Activated CD4-positive, alpha-beta memory T cell treated with anti-CD3 and anti-CD28 coated beads, Interleukin-2, amount 10 ng/mL, durations not matched to agents 7 days and 5 days (primary cell): ENCODE data around the gene SLC38A5. TPM values are rescaled to one million over a fixed set of nuclear protein-coding genes. Genes with fewer than 3 reads are reported as not detected.

Experiments used
- CTCF ChIA-PET: fragments of 350-600 bp; sonication (Branson Sonifier 250); formaldehyde crosslinking; loops from one replicate; lab custom pipeline; 2021; ENCODE audit warnings: antibody characterized with exemption, inconsistent platforms; lab: Charles Lee
- POLR2A ChIA-PET: fragments of 350-600 bp; sonication (Branson Sonifier 250); formaldehyde crosslinking; loops from one replicate; lab custom pipeline; 2021; ENCODE audit warnings: antibody characterized with exemption; lab: Charles Lee
- DNase-seq: peaks from one replicate; pipeline ENCODE4 v3.0.0-alpha.2; 2020
- H3K27ac Mint-ChIP-seq: one replicate; pipeline ENCODE4 v1.8.0; 2021; ENCODE audit warnings: mild to moderate bottlenecking, mixed read lengths
- H3K27me3 Mint-ChIP-seq: one replicate; pipeline ENCODE4 v1.8.0; 2021; ENCODE audit warnings: mixed read lengths
- H3K36me3 Mint-ChIP-seq: one replicate; pipeline ENCODE4 v1.8.0; 2021; ENCODE audit warnings: low read depth, mixed read lengths
- H3K4me1 Mint-ChIP-seq: one replicate; pipeline ENCODE4 v1.8.0; 2021; ENCODE audit warnings: mixed read lengths
- H3K4me3 Mint-ChIP-seq: one replicate; pipeline ENCODE4 v1.8.0; 2021; ENCODE audit warnings: mild to moderate bottlenecking, mixed read lengths
- H3K9me3 Mint-ChIP-seq: one replicate; pipeline ENCODE4 v1.8.0; 2021; ENCODE audit warnings: mixed read lengths
- total RNA-seq, 2 experiments: library from RNA; stranded (reverse); gene quantifications; one replicate each; pipeline ENCODE4 v1.2.3, GENCODE V29; 2021

SLC38A5 gene
- total RNA-seq, 2 experiments from 2014 or later = 76.4 to 82.4 TPM

DNA sequence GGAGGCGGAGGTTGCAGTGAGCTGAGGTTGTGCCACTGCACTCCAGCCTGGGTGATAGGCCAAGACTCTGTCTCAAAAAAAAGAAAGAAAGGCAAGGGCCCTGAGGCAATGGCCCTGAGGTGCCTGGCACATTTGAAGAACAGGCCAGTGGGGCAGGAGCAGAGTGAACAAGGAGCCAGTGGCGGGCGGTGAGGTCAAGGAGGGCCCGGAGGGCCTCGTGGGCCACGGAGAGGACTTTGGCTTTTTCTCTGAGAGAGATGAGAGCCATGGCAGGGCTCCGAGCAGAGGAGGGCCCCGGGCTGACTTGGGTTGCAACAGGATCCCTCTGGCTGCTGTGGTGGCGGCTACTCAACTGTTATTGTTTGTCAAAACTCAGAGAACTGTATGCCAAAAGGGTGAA lies 19.2 kb upstream of the SLC38A5 start:
- ChIA-PET POLR2A (no interaction called here), CTCF (no interaction called here)
- H3K4me1 Mint-ChIP-seq = no peaks in the 10 kb centered on the region
- no peak overlapping the region for H3K27ac Mint-ChIP-seq
- DNase-seq = no peak
- H3K4me3 Mint-ChIP-seq = no peak overlapping the region
- no peaks in the 10 kb centered on the region for H3K27me3 Mint-ChIP-seq
- peaks cover 3% of the 10 kb centered on the region for H3K36me3 Mint-ChIP-seq
- no peaks in the 10 kb centered on the region for H3K9me3 Mint-ChIP-seq

DNA sequence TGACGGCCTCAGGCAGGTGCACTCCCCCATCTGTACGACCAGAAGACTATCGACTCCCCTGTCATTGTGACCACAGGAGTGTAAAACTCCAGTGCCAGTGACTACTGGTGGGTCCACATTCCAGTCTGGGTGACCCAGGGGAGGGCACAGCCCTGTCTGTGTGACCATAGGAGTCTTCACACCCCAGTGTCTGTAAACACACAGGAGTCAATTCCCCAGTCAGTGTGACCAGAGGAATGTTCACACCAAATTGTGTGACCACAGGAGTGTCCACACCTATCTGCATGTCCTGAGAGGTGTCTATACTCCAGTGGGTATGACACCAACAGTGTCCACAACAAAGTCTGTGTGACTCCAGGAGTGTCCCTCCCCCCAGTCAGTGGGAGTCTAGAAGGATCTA lies 18.0 kb upstream of the SLC38A5 start:
- peaks cover 6% of the 10 kb centered on the region for H3K36me3 Mint-ChIP-seq
- H3K27me3 Mint-ChIP-seq = no peaks in the 10 kb centered on the region
- no peak overlapping the region for H3K27ac Mint-ChIP-seq
- POLR2A ChIA-PET = no interaction called here
- no peaks in the 10 kb centered on the region for H3K4me1 Mint-ChIP-seq
- no peak overlapping the region for H3K4me3 Mint-ChIP-seq
- no peak for DNase-seq
- CTCF ChIA-PET = no interaction called here
- H3K9me3 Mint-ChIP-seq = no peaks in the 10 kb centered on the region

DNA sequence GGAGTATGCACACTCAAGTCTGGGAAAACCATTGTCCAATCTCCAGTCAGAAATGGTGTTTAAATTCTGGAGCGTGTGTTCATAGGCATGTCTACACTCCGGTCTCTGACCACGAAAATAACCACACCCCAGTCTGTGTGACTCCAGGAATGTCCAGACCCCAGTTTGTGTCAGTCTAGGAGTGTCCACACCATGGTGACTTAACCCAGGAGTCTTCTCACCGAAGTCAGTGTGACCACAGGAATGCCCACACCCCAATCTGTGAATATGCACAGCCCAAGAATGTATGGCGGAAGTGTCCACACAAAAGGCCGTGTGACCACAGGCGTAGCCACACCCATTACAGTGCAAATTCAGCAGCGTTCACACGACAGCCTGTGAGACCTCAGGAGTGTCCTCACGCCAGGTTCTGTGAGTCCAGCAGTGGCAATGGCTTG lies 17.3 kb upstream of the SLC38A5 start:
- Mint-ChIP-seq H3K27ac (no peak overlapping the region), H3K4me1 (no peaks in the 10 kb centered on the region), H3K27me3 (no peaks in the 10 kb centered on the region), H3K4me3 (no peak overlapping the region), H3K36me3 (peaks cover 13% of the 10 kb centered on the region), H3K9me3 (no peaks in the 10 kb centered on the region)
- ChIA-PET POLR2A (no interaction called here), CTCF (no interaction called here)
- DNase-seq = no peak

DNA sequence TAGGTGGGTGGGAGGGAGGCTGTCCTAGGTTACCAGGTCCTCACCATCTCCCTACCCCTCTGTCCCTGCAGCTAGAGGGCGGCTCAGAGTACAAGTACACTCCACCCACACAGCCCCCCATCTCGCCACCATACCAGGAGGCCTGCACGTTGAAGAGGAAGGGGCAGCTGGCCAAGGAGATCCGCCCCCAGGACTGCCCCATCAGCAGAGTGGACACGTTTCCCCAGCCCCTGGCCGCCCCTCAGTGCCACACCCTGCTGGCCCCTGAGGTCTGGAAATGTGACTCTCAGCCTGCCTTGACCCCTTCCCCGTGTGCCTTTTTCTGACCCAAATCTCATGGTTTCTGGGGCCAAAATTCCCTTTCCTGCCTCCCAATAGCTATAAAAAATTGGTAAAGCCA lies 12.5 kb upstream of the SLC38A5 start:
- no peak overlapping the region for H3K27ac Mint-ChIP-seq
- no peaks in the 10 kb centered on the region for H3K27me3 Mint-ChIP-seq
- no peak overlapping the region for H3K4me3 Mint-ChIP-seq
- DNase-seq = no peak
- ChIA-PET POLR2A (interaction anchor here (1.3 kb wide), 1 partner anchor 40 kb away, joined by 3 read pairs; no protein-coding TSS in a partner anchor), CTCF (no interaction called here)
- peaks cover 45% of the 10 kb centered on the region for H3K36me3 Mint-ChIP-seq
- H3K4me1 Mint-ChIP-seq = peaks cover 16% of the 10 kb centered on the region
- H3K9me3 Mint-ChIP-seq = no peaks in the 10 kb centered on the region

DNA sequence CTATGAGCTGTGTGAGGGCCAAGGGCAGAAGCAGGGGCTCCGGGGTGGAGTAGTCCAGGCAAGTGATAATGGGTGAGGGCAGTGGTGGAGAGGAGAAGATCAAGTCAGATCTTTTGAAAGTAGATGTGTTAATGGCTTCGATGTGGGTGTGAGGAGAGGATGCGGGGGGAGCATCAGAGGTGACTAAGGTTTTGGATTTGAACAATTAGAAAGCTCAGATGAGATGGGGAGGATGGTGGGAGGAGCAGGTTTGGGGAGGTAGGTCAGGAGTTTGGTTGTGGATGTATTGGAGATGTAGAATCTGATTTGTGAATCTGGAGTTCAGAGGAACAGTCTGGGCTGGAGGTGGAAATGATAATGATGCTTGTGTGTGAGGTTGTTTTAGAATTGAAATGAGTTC lies 10.5 kb upstream of the SLC38A5 start:
- CTCF ChIA-PET = no interaction called here
- H3K27me3 Mint-ChIP-seq = no peaks in the 10 kb centered on the region
- DNase-seq = no peak
- POLR2A ChIA-PET = no interaction called here
- H3K9me3 Mint-ChIP-seq = no peaks in the 10 kb centered on the region
- H3K27ac Mint-ChIP-seq = no peak overlapping the region
- H3K4me1 Mint-ChIP-seq = peaks cover 25% of the 10 kb centered on the region
- no peak overlapping the region for H3K4me3 Mint-ChIP-seq
- H3K36me3 Mint-ChIP-seq = peaks cover 50% of the 10 kb centered on the region

DNA sequence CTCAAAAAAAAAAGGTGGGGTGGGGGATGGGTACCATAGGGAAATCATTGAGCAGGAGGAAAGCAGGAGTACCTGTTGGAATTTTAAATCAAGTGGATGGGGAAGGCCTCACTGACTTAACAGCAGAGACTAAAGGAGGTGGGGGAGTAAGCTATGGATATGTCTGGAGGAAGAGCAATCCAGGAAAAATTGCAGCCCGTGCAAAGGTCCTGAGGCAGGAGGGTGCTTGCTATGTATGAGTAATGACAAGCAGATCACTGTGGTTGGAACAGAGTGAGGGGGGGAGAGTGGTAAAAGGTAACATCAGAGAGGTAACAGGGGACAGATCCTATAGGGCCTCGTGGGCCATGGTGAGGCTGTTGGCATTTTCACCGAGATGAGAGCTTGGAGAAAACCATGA lies 10.1 kb upstream of the SLC38A5 start:
- H3K9me3 Mint-ChIP-seq = no peaks in the 10 kb centered on the region
- no peak for DNase-seq
- ChIA-PET CTCF (no interaction called here), POLR2A (no interaction called here)
- H3K27me3 Mint-ChIP-seq = no peaks in the 10 kb centered on the region
- H3K36me3 Mint-ChIP-seq = peaks cover 50% of the 10 kb centered on the region
- no peak overlapping the region for H3K27ac Mint-ChIP-seq
- H3K4me1 Mint-ChIP-seq = peaks cover 26% of the 10 kb centered on the region
- no peak overlapping the region for H3K4me3 Mint-ChIP-seq

DNA sequence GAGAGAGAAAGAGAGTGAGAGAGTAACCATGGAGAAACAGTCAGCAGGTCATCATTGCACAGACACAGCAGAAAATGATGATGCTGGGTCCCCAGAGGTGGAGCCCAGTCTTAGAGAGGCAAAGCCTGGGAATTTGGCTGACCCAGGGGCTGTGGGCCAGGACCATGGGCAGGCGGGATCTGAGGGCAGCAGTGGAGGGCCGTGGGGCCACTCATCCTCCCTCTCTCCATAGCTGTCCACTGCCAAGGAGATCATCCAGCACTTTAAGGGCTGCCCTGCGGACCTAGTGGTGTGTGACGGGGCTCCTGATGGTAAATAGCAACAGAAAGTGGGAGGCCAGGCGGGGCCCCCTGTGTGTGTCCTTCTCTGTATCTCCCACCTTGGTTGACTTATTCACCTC lies 8.7 kb upstream of the SLC38A5 start:
- no peaks in the 10 kb centered on the region for H3K9me3 Mint-ChIP-seq
- H3K27me3 Mint-ChIP-seq = no peaks in the 10 kb centered on the region
- H3K36me3 Mint-ChIP-seq = peaks cover 50% of the 10 kb centered on the region
- H3K4me1 Mint-ChIP-seq = peaks cover 37% of the 10 kb centered on the region
- peak overlapping the region; percentile 26 for H3K27ac Mint-ChIP-seq
- CTCF ChIA-PET = no interaction called here
- POLR2A ChIA-PET = interaction anchor here (0.6 to 1.5 kb wide), 2 partner anchors 10 to 92 kb away, joined by 3 to 5 read pairs; no protein-coding TSS in a partner anchor
- DNase-seq = no peak
- H3K4me3 Mint-ChIP-seq = no peak overlapping the region

DNA sequence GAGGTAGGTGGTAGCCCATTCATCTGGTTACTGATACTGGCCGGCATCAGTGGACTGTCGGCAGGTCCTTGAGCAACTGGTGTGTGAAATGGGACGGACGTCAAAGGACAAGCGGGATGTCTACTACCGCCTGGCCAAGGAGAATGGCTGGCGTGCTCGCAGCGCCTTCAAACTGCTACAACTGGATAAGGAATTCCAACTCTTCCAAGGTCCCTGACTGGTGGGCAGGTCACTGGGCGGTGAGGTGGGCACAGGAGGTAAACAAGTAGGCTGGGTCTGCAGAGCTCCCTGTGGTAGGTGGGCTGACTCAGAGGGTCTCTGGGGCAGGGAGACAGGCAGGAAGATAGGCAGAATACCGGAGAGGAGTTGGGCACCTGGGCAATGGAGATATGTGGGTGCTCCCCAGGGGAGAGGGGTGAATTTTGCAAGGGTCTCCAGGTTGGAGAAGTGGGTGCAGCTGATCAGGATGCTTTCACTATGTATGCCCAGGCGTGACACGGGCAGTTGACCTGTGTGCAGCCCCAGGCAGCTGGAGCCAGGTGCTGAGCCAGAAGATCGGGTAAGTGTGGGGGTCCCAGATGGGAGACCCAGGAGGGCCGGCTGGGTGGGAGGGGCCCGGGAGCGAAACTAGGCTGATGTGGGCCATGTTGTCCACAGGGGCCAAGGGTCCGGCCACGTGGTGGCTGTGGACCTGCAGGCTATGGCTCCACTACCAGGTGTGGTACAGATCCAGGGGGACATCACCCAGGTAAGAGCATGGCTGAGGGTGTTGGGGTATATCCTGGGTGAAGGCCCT lies 8.1 kb upstream of the SLC38A5 start:
- H3K27me3 Mint-ChIP-seq = no peaks in the 10 kb centered on the region
- POLR2A ChIA-PET = interaction anchor here (1.5 kb wide), 1 partner anchor 10 kb away, joined by 5 read pairs; no protein-coding TSS in a partner anchor
- H3K4me3 Mint-ChIP-seq = peak overlapping the region; percentile 91

DNA sequence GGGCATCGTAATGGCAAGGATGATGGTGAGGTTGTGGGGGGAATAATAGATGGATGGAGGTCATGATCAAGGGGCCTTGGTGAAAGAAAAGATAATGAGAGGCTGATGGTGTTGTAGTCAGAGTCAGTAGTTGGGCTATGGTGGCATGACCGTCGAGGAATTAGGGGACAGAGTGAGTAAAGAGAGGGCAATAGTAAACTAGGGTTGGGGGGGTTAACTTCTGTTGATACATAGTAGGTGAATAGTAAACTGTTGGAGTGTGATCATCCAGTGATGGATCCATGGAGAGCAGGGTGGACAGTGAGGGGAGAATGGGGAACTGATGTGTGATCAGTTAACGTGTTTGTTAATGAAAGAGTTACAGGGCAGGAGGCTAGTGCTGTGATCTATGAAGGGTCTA lies 6.9 kb upstream of the SLC38A5 start:
- Mint-ChIP-seq H3K9me3 (no peaks in the 10 kb centered on the region), H3K27ac (peak overlapping the region; percentile 85), H3K27me3 (no peaks in the 10 kb centered on the region), H3K4me1 (peaks cover 37% of the 10 kb centered on the region), H3K4me3 (peak overlapping the region; percentile 91), H3K36me3 (peaks cover 36% of the 10 kb centered on the region)
- POLR2A ChIA-PET = interaction anchor here (1.3 kb wide), 1 partner anchor 97 kb away, joined by 5 read pairs; the partner anchor contains the start of gene RBM3
- CTCF ChIA-PET = no interaction called here
- DNase-seq = no peak

More for the DNA sequence above, 8.1 kb upstream of the SLC38A5 start:
- no peak for DNase-seq
- Mint-ChIP-seq H3K27ac (peak overlapping the region; percentile 26), H3K9me3 (no peaks in the 10 kb centered on the region), H3K4me1 (peaks cover 37% of the 10 kb centered on the region), H3K36me3 (peaks cover 48% of the 10 kb centered on the region)
- CTCF ChIA-PET = no interaction called here

DNA sequence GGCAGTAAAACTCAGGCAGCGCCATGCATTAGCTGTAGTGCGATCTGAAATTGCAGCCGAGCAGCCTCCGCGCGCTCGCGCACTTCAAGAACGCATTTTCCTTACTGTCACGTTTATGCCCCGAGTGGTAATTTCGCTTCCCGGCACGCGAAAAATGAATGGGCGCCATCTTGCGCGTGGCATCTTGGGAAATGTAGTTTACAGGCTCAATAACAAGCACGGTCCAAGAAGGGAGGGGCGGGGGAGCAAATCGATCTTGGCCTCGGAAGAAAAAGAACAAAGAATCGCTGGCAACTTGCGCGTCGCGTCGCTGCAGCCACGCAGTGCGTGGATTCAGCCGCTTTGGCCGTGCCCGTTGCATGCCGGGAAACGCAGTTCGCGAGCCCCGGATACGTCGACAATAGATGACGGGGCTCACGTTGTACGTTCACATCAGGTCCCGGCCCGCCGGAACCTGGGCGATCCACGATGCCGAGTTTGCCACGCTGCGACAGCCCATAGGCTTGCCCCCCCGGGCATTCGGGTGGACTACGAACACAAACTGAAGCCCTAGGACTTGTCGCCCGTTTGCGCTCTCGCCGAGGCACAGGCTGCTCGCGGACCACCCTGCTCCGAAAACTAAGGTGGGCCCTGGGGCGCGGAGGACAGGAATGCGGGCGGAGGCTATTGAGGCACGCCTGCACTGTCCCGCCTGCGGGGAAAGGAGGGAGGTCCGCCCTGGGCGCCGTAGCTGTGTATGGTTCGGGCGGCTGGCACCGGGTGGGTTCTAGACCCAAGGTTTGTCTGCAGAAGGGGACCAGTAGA lies 5.9 kb upstream of the SLC38A5 start, which contains the start of gene FTSJ1:
TSS of gene FTSJ1 (plus strand) at position 426 of the 804 bp plus-strand sequence. CDS start 1,849 bp downstream, outside the sequence.
- Mint-ChIP-seq H3K4me3 (peak within 1 kb of the TSS; percentile 91), H3K27ac (peak within 1 kb of the TSS; percentile 85), H3K9me3 (no peaks in the 10 kb centered on the region), H3K36me3 (peaks cover 34% of the 10 kb centered on the region), H3K27me3 (no peaks in the 10 kb centered on the region), H3K4me1 (peaks cover 37% of the 10 kb centered on the region)
- POLR2A ChIA-PET = interaction anchor here (1.3 to 3.1 kb wide), 4 partner anchors 46 to 99 kb away, joined by 5 to 16 read pairs (median 13); partner anchors contain the start of genes EBP, RBM3 and TBC1D25
- CTCF ChIA-PET = interaction anchor here (1.5 to 3.1 kb wide), 2 partner anchors 9 to 63 kb away, joined by 3 to 18 read pairs; partner anchors contain the start of gene TBC1D25
- DNase-seq = peak; percentile 91

DNA sequence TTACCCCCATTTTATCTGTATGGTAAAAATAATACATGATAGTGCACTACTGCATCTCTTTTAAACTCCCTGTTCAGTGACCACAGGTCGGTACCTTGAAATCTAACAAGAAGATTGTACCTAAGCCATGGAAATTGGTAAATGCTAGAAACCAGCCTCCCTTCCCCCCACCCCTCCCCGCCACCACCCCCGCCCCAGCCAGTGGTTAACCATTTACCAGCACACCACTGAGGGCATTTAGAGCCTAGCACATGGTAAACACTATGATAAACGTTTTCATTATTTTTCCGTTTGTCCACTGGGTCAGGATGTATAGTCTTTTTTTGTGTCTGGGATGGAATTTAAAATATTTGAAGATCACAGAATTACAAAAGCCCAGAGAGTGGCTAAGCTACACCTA lies 5.2 kb upstream of the SLC38A5 start:
- Mint-ChIP-seq H3K4me3 (peak overlapping the region; percentile 91), H3K4me1 (peaks cover 36% of the 10 kb centered on the region), H3K27ac (peak overlapping the region; percentile 85), H3K36me3 (peaks cover 28% of the 10 kb centered on the region), H3K27me3 (no peaks in the 10 kb centered on the region), H3K9me3 (no peaks in the 10 kb centered on the region)
- POLR2A ChIA-PET = interaction anchor here (0.7 to 3.1 kb wide), 6 partner anchors 43 to 221 kb away, joined by 3 to 16 read pairs (median 8); partner anchors contain the start of genes EBP, RBM3 and TBC1D25
- CTCF ChIA-PET = interaction anchor here (1.4 to 3.1 kb wide), 3 partner anchors 8 to 96 kb away, joined by 3 to 18 read pairs (median 4); partner anchors contain the start of gene TBC1D25
- DNase-seq = no peak

DNA sequence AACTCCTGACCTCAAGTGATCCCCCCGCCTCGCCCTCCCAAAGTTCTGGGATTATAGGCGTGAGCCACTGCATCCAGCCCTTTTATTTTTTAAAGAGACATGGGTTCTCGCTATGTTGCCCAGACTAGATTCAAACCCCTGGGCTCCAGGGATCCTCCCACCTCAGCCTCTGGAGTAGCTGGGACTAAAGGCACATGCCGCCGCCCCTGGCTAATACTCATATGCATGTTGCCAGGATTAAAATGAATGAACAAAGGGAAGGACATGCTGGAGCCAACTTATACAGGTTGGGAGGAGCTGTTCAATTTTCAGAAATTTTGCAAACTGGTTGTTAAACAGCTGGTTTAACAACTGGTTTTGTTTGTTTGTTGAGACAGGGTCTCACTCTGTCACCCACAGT lies 4.5 kb upstream of the SLC38A5 start:
- POLR2A ChIA-PET = interaction anchor here (0.7 to 3.1 kb wide), 6 partner anchors 44 to 221 kb away, joined by 3 to 16 read pairs (median 8); partner anchors contain the start of genes EBP, RBM3 and TBC1D25
- Mint-ChIP-seq H3K4me1 (peaks cover 40% of the 10 kb centered on the region), H3K4me3 (peak overlapping the region; percentile 91), H3K36me3 (peaks cover 24% of the 10 kb centered on the region), H3K9me3 (no peaks in the 10 kb centered on the region), H3K27me3 (no peaks in the 10 kb centered on the region), H3K27ac (no peak overlapping the region)
- CTCF ChIA-PET = interaction anchor here (0.5 to 3.1 kb wide), 8 partner anchors 8 to 392 kb away, joined by 3 to 18 read pairs (median 3); partner anchors contain the start of genes HDAC6, RBM3 and TBC1D25
- DNase-seq = no peak
